Activated CD8-positive, alpha-beta memory T cell treated with anti-CD3 and anti-CD28 coated beads, Interleukin-2, amount 50 U/mL, for 1 hour (primary cell): ENCODE data around the gene KCTD15.

Source experiments
- DNase-seq: peaks from one replicate; pipeline ENCODE4 v3.0.0-alpha.2; 2020; ENCODE audit errors: extremely low read depth

Gene KCTD15, protein sequence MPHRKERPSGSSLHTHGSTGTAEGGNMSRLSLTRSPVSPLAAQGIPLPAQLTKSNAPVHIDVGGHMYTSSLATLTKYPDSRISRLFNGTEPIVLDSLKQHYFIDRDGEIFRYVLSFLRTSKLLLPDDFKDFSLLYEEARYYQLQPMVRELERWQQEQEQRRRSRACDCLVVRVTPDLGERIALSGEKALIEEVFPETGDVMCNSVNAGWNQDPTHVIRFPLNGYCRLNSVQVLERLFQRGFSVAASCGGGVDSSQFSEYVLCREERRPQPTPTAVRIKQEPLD

DNA sequence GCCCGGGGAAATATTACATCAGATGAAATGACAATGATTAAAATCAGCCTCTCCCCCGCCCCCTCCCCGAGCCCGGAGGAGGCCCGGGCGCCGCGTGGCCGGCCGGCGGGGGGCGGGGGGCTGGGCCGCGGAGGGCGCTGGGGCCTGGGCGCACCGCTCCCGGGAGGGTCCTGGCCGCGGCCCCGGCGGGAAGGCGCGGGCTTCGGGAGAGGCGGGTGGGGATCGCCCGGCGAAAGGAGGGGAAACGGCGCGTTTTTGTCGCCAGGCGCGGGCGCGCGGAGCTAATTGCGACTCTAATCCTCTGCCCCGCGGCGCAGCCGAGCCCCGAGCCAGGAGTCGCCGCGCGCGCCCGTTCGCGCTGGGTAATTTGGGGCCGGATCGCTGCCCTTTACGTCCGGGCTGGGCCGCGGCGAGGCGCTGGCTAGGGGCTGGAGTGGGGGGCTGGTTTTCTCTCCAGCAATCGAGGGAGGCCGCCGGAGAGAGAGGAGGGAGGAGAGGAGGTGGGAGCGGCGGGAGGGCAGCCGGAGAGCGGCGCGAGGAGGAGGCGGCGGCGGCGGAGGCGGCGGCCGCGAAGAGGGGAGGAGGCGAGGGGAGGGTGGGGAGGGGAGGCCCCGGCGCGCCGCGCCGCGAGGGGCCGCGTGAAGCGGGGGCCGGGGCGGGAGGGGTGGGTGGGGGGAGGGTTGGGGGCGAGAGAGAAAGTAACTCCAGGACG lies at the start of gene KCTD15:
Gene KCTD15 (plus strand): TSS at position 707 of the 712 bp plus-strand sequence. CDS start 3,585 bp downstream, outside the sequence.
- DNase-seq, result no peak

DNA sequence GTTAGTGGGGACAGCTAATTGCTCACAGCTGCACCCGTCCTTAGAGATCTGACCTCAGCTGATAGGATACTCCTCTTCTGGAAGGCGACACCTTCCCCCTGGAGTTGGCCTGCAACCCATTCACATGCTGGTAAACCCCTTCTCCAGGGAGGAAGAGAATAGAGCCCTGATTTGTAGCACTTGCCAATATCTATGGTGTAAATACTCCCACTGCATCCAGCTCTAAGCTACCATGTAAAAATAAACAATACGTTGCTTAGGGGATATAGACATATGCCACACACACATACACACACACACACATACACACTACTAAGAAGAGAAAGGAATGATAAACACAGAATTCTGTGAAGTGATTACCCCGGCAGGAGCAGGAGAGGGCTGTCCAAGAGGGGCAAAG lies 49.4 kb upstream of the KCTD15 start:
- no peak for DNase-seq

DNA sequence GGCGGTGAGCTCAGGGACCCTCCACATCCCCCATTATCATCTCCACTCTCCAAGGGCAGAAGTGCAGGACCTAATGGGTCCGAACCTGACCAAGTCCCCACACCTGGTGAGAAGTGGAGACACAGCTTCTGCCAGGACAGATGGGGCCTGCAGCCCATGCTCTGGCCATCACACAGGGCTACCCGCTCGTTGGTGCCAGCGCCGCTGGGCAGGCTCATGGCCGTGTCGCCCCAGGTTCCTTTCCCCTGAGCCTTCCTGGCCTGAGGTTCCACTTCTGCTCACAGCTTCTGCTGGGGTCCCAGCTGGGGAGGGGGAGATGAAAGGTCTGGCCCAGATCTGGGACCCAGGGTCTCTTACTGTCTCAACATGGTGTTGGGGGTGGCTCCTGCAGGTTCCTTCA lies 48.4 kb upstream of the KCTD15 start:
- no peak for DNase-seq

DNA sequence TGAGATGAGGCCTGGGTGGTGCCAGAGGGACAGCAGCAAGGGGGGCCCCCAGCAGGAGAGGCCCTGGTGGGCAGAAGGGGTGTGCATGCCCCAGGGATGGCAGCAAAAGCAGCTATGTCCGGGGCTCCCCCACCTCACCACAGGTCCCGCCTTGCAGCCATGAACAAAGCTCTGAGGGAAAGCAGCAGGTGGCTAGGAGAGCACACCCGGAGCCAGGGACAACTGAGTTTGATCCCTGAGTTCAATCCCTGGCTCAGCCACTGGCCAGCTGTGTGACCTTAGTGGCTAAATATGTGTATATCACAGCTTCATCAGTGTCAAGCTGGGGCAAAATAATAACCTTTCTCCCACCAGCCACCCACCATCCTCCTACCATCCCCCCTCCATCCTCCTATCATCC lies 47.7 kb upstream of the KCTD15 start:
- no peak for DNase-seq

DNA sequence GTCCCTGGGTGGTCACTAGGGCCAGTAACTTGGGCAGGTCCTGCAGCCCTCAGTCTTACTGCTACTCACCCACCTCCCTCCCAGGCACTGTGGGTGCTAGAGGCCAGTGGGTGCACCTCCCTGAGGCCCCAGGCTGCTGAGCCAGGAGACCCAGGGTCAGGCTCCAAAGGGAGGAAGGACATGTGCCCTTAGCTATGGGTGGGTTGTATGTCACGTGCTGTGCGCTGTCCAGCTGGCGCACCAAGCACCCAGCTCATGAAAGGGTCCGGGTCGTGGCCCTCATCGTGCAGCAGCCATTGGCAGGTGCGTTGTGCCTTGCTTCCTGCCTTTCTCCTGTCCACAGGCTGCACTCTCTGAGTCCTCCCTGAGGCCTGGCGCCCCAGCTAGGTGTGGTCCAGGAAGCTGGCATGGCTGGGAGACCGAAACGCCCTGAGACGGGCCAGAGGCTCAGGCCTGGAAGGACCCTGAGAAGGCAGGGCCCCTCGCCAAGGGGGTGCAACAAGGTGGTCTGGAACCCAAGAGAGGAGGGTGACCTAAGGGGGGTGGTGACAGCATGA lies 47.0 kb upstream of the KCTD15 start:
- DNase-seq, result no peak

DNA sequence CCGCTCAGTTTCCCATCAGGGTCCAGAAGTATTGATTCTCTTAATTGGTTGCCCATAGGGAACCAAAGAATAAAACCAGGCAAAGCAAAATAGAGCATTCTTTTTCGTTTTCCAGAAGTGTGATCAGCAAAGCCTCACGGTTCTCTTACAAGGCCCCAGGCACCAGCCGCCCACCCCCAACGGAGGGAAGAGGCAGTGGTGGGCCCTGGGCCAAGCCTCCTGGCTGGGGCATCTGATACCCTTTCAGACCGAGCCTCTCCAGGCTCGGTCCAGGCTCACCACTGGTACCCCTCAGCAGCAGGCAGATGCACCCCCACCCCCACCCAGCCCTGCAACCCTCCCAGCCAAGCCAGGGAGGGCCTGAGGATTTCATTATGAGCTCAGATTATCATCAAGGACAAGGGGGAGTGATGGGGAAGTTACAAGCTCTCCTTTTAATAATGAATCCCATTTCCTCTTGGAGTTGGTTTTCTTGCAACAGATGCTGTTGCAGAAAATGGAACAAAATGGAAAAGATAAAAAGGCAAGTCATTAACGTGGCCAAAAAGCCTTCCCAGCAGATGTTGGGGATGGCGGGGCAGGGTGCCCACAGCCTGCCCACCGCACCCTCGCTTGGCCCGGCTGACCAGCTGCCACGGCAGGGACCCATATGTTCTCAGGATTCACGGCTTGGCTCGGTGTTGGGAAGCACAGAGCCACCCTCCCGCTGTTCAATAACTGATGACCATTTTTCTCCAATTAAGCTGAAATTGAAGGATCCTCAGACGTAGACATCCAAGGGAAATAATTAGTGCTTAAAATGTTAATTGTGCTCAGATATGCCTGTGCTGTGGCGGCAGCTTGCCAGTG lies 45.9 kb upstream of the KCTD15 start:
- no peak for DNase-seq

DNA sequence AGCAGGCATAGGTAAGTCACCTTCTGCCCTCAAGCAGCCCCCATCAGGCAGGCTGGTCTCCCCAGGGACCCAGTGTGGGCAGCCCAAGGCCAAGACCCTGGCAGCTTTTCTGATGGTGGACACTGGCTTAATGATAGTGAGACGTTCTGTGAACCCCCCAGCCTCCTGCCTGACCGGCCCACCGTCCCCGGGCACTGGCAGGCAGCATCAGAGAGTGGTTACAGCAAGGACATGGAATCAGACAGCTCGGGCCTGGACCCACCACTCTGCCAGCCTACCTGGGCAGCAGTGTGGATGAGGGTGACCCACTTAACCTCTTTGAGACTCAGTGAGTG lies 45.3 kb upstream of the KCTD15 start:
- no peak for DNase-seq

DNA sequence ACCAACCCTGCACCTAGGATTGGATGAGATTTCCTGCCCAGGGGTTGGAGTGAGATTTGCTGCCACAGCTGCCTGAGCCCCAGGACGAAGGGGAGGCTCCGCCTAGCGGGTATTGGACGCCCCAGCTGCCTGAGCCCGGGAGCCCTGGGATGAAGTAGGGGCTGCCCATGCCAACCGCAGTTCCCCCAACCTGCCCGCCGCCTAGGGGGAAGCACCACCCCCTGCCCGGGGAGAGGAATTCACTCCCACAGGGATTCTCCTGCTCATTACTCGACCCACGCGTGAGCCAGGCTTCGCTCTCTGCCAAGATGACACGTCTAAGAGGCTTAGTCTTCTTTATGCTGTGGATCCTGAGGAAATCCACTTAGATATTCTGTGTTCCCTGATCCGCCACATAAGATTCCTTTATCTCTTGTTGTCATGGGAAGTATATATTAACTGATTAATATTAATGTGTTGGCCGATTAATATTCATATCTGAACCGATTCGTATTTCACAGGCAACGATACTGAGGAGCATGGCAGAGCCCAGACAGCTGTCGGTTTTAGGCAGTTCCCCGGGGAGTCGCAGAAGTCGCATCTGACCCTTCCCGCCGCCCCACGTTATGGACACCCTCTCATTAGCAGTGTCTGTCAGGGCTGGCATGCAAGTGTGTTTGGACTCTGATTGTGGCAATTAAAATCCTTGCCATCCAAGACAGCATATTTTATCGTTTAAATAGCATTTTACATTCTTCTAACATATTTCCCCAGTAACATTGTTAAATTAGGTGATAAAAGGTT lies 44.5 kb upstream of the KCTD15 start:
- DNase-seq, result no peak

DNA sequence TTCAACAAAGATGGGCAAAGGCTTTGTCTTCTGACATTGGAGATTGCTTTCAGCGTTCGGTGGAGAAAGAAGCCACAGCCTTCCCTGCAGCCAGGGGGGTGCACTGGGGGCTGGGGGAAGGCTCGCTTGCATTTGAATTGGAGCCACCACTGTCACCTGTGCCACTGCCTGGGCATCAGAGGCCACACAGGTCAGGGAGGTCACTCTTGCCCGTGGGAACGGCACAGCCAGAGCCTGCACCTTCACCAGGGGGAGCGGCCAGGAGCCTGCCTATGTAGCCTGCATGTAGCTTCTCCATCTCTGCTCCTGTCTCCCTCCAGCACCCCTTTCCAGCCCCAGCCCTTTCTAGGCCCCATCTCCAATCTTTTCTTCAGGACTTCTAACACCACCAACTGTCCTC lies 43.7 kb upstream of the KCTD15 start:
- no peak for DNase-seq

DNA sequence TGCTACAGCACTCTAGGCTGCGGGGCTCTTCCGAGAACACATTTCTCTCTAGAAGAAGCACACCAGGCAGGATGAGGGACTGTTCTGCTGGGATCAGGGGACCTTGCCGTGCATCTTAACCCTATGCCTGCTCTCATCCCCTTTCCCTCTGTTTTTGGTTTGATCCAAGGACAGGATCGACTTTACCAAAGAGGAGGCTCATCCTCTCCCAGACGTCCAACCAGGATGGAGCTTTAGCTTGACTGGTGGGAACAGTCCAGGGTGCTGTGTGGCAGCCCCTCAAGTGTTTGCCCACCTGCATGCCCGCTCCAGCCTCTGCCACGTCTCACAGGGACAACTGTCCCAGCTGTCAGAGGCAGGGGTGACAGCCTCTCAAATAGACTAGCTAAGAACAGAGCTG lies 42.3 kb upstream of the KCTD15 start:
- no peak for DNase-seq

DNA sequence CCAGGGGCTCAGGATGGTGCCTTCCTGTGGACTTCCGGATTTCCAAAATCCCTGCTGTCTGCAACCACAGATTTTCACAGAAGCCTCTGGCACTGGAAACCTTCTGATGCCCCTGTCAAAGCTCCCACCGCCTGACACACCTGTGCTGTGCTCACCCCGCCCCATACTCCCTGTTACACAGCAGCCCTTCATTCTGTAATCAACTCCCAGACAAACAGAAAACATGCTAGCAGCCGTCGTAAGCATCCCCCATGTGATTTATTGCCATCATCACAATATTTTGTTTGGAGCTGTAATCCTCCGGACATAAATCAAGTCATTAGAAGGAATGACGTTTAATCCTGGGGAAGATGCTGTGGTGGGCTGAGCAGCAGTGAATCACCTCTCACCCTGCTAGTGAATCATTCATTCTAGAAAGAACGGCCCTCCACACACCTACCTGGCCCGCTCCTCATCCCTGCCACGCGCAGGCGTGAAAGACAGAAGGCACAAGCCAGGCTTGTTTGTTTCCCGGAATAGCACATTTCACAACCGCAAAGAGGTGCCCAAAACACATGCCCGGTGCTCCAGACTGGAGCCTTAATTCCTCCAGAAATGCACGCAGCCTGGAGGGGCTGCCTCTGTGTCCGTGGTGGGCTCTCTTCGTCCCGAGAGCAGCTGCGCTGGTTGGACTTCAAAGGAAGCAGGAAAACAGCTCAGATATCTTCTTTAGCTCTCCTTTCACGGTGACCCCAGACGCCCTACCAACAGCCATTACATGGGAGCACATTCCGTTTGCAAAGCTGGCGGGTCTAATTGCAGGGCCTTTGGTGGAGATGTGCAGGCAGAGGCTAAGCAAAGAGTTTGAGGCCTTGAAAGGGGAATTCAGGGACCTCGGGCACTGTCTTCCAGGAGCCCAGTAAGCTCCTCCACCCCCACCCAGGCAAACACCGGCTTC lies 41.3 kb upstream of the KCTD15 start:
- DNase-seq, result no peak

DNA sequence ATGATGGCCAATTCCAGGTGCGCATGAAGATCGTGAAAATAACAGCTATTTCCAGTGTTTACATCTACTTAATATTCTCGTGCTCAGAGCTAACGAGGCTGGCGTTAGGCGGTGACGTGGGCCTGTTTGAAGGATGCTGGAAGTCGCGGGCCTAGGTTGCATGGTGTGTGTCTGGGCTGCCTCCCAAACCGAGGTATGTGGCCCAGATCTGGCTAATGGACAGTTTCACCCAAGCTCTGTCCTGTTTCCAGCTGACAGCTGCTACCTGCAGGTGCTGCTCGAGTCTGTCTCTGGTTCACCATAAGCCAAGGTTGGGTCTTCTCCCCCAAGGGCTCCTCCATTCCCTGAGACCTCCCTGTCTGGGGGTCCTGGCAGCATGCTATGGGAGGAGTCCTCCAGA lies 40.5 kb upstream of the KCTD15 start:
- DNase-seq, result no peak

DNA sequence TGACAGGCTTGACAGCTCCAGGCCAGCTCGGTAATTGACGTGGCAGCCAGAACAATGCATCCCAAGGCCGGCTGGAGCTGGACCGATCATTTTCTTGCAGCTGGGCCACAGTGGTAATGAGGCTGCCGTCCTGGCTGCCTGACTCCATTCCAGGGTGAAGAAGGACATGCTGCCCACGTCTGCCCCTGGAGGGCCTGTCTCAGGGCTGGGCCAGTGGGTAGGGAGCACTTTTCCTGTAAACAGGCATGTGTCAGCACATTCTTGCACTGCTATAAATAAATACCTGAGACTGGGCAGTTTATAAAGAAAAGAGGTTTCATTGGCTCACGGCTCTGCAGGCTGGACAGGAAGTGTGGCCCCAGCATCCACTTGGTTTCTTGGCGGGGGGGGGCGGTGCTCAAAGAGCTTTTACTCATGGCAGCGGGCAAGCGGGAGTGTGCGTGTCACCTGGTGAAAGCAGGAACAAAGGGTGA lies 38.1 kb upstream of the KCTD15 start:
- no peak for DNase-seq

DNA sequence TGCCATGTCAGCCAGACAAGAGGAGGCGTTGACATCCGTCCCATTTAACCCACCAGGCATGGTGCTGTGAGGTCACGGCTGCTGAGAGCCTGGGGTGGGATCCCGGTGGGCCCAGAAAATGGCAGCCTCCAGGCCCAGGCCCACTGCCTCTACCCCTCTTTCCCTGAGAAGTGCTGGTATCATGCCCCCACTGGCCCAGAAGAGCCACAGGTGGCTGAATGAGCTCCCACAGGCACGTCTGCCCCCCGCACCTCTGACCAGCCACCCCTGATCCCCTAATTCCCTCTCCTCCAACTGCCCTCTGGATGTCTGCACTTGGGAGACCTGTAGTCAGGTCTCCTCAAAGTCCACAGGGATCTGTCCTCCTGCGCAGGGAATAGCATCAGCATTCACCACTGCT lies 37.3 kb upstream of the KCTD15 start:
- no peak for DNase-seq

DNA sequence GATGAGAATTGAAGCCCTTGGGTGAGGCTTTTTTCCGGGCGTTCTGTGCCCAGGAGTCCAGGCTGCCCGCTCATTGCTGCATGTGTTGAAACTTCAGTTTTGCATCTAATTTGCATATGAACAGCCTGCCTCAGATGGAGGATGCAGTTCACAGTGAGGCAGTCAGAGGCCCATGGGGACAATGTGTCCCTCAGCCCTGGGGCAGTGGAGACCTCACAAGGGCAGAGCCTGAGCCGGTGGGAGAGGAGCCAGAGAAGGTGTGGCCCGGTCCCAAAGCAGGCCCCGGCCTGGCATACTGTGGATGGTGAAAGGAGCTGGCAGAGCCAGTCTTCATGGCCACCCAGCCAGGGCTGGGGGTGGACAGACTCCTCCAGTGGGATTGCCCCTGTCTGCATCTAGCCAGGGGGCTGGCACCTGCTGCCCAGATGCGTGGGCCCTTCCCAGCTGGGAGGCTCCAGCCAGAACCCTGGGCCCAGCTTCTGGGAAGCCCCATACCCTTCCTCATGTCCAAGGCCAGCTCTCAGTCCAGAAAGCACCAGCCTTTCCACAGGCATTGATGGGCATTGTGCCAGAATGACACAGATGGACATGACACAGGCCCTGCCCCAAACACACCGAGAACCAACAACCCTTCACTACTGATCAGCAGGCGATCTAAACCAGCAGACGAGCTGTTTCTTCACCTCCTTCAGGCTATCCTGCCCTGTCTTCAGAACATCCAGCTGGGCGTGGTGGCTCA lies 32.9 kb upstream of the KCTD15 start:
- DNase-seq, result no peak

DNA sequence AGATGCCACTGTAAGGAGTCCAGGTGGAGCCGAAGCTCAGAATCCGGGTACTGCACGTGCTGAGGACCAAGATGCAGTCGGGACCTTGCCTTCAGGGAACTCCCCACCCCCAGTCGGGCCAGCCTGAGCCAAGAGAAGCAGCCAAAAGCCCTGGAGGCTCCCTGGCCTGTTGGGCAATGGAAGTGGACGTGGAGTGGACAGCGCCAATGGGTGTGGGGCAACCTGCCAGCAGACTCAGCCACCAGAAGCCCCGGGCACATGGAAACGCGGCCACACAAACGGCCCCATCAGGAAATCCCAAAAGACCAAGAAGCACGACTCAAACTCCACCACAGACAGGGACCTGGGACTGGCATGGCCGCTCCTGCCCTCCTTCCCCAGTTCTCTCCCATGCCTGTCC lies 30.0 kb upstream of the KCTD15 start:
- DNase-seq, result no peak

DNA sequence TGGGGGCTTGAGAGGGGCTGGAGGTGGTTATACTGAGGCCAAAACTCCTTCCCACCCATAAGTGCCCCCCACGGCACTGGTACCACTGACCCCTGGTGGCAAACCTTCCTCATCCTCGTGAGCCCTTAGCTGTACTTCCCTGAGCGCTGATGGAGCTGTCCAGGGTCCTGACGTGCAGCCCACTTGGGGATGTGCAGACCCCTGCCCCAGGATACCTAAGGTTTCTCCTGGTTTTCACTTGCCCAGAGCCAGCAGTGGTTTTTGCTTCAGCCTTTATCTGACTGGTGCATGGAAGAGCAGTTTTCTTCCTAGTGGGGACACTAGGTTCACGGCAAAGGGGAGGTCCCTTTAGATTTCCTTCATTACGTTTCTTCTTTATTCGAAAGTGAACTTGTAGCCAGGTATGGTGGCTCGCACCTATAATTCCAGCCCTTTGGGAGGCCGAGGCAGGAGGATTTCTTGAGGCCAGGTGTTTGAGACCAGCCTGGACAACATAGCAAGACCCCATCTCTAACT lies 28.7 kb upstream of the KCTD15 start:
- no peak for DNase-seq

DNA sequence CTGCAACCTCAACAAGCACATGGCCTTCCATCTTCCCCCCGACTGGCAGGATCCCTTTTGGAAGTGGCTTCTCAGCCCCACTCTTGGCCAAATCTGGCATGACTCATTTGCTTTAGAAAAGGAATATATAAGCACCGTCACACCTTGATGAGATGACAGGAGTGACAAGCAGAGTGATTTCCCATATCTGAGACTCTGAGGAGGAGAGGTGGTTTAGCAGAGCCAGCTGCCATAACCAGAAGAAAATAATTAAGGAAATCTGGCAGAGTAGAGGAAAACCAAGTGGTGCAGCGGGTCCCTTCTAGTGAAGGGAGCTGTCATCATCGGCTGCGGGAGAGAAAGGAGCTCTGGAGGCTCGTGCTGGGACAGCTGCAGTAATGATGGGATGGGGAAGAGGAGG lies 27.5 kb upstream of the KCTD15 start:
- DNase-seq, result no peak

DNA sequence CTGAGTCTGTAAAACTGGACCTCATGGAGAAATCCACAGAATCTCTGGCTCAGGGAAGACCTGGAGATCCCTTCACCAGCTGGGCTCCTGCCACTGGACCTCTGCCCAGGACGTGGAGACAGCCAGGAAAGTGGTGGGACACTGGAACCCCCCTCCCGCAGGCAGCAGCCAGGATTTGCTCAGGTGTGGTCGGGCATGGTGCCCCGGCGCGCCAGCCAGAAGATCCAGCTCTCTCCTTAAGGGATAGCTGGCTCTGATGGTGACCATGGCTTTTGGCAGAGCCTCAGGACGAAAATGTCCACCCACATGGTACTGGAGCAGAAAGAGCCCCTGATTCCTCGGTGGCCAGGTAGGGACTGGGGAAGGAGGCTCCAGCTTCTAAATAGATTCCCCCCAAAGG lies 26.6 kb upstream of the KCTD15 start:
- DNase-seq, result no peak
